ENCODE results near the gene ASB5.
"Not testable (repeated sequence)": the region's sequence is repeated elsewhere in the genome, so short reads cannot be mapped to it uniquely, and the experiment has no call there.

The ASB5 gene

DNA sequence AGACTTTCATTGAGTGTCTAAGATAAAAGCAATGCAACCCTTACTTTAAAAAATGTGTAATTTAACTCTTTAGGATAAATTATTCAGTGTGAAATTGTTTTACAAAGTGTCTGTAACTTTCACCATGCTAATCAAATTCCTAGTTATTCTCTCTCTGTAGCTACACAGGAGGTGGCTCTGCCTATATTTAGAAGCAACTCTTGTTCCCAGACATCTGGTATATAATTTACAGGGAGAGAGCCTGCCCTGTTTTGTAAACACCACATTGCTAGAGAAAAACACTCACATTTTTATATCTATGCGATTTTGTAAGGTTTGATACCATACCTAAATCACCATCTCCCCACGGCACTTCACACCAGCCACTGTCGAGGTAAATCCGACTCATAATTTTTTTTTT is 38.2 kb downstream of the ASB5 start:
- Histone ChIP-seq H3K9ac (no peak overlapping the region), H3K36me3 (no peaks in the 10 kb centered on the region), H3K27me3 (no peaks in the 10 kb centered on the region), H4K20me1 (no peaks in the 10 kb centered on the region), H3K4me2 (no peak overlapping the region), H3K4me1 (no peaks in the 10 kb centered on the region), H3K9me3 (no peaks in the 10 kb centered on the region), H3K4me3 (no peak overlapping the region), H3K27ac (no peak overlapping the region)
- TF ChIP-seq Cebpa-rat (IDR thresholded peaks at IDR 0.05) = no peak

- no peaks in the 10 kb centered on the region for H3K36me3 ChIP-seq
- H3K9ac ChIP-seq = no peak overlapping the region
- no peaks in the 10 kb centered on the region for H3K4me1 ChIP-seq
- no peak for TF ChIP-seq Cebpa-rat (IDR thresholded peaks at IDR 0.05)
- no peak overlapping the region for H3K27ac ChIP-seq
- no peaks in the 10 kb centered on the region for H4K20me1 ChIP-seq
- H3K4me3 ChIP-seq = no peak overlapping the region
- no peaks in the 10 kb centered on the region for H3K9me3 ChIP-seq
- no peak overlapping the region for H3K4me2 ChIP-seq
- no peaks in the 10 kb centered on the region for H3K27me3 ChIP-seq
Observed at GRCh38 chr4:176229645-176230044, 39.4 kb downstream of the ASB5 start.

GRCh38 chr4:176226736-176227135 is 42.3 kb downstream of the ASB5 start:
- Histone ChIP-seq H3K4me1 (no peaks in the 10 kb centered on the region), H3K27ac (no peak overlapping the region), H3K27me3 (no peaks in the 10 kb centered on the region), H4K20me1 (no peaks in the 10 kb centered on the region), H3K9me3 (no peaks in the 10 kb centered on the region), H3K9ac (no peak overlapping the region), H3K4me2 (no peak overlapping the region), H3K4me3 (no peak overlapping the region), H3K36me3 (no peaks in the 10 kb centered on the region)
- TF ChIP-seq Cebpa-rat (IDR thresholded peaks at IDR 0.05) = no peak

- H3K9ac ChIP-seq = no peak overlapping the region
- no peaks in the 10 kb centered on the region for H3K27me3 ChIP-seq
- H3K36me3 ChIP-seq = no peaks in the 10 kb centered on the region
- H3K4me1 ChIP-seq = no peaks in the 10 kb centered on the region
- H4K20me1 ChIP-seq = no peaks in the 10 kb centered on the region
- no peak overlapping the region for H3K4me3 ChIP-seq
- no peaks in the 10 kb centered on the region for H3K9me3 ChIP-seq
- H3K4me2 ChIP-seq = no peak overlapping the region
- no peak overlapping the region for H3K27ac ChIP-seq
- TF ChIP-seq Cebpa-rat (IDR thresholded peaks at IDR 0.05) = no peak
Observed at GRCh38 chr4:176223561-176223960, 45.5 kb downstream of the ASB5 start.

GRCh38 chr4:176222149-176222548 is 46.9 kb downstream of the ASB5 start:
- Histone ChIP-seq H3K4me1 (no peaks in the 10 kb centered on the region), H3K4me2 (no peak overlapping the region), H3K4me3 (no peak overlapping the region), H3K27ac (no peak overlapping the region), H3K27me3 (no peaks in the 10 kb centered on the region), H3K9me3 (no peaks in the 10 kb centered on the region), H3K9ac (no peak overlapping the region), H4K20me1 (no peaks in the 10 kb centered on the region), H3K36me3 (no peaks in the 10 kb centered on the region)
- no peak for TF ChIP-seq Cebpa-rat (IDR thresholded peaks at IDR 0.05)

DNA sequence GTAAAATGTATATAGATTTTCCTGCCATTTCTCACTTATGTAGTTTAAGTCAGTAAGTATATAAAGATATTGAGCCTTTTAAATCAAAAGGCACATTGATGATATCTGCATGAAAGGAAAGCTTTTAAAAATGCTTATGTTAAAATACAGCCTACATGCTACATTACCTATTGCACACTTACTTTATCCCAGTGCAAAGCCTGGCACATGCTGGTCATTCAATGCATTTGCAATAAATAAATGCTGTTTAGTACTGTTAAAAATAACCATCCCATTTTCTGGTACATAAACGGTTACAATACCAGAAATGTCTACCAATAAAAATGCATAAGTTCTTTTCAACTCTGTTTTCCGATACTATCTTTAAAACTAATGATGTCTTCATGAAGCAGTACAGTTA is 51.5 kb downstream of the ASB5 start:
- H3K4me1 ChIP-seq = no peaks in the 10 kb centered on the region
- no peaks in the 10 kb centered on the region for H3K9me3 ChIP-seq
- no peak overlapping the region for H3K9ac ChIP-seq
- H3K27ac ChIP-seq = no peak overlapping the region
- no peak overlapping the region for H3K4me2 ChIP-seq
- H3K36me3 ChIP-seq = no peaks in the 10 kb centered on the region
- no peak for TF ChIP-seq Cebpa-rat (IDR thresholded peaks at IDR 0.05)
- H3K4me3 ChIP-seq = no peak overlapping the region
- H4K20me1 ChIP-seq = no peaks in the 10 kb centered on the region
- H3K27me3 ChIP-seq = no peaks in the 10 kb centered on the region

DNA sequence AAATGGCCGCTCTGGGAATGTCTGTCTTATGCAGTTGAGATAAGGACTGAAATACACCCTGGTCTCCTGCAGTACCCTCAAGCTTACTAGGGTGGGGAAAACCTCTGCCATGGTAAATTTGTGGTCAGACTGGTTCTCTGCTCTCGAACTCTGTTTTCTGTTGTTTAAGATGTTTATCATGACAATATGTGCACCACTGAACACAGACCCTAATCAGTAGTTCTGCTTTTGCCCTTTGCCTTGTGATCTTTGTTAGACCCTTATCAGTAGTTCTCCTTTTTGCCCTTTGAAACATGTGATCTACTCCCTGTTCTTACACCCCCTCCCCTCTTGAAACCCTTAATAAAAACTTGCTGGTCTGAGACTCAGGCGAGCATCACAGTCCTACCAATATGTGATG is 56.7 kb downstream of the ASB5 start:
- not testable (repeated sequence) for H3K27me3 ChIP-seq, H4K20me1 ChIP-seq, H3K4me3 ChIP-seq, H3K27ac ChIP-seq, H3K4me1 ChIP-seq, H3K9me3 ChIP-seq, H3K36me3 ChIP-seq, H3K9ac ChIP-seq, H3K4me2 ChIP-seq

DNA sequence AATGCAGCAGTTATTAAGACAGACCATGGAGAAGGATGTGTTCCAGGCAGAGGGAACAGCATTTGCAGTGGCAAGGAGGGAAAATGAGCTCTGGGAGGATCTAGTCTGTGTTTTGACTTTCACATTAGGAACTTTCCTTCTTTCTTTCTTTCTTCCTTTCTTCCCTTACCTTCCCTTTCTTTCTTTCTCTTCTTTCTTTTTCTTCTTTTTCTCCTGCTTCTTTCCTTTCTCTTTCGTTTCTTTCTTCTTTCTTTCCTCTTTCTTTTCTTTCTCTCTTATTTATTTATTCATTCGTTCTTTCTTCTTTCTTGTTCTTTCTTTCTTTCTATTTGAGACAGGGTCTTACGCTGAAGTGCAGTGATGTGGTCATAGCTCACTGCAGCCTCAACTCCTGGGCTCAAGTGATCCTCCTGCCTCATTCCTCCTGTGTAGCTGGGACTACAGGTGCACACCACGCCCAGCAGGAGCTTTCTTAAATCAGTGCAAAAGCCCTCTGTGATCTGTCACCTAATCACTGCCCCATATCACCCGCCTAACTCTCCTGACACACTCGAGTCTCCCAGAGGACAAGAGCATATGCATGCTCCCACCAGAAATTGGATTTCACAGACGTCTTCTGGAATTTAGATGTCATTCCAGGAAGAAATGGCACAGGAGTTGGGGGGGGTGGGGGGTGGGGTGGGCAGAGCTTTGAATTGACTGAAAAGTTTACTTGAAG is 58.3 kb downstream of the ASB5 start:
- no peaks in the 10 kb centered on the region for H4K20me1 ChIP-seq
- TF ChIP-seq Cebpa-rat (IDR thresholded peaks at IDR 0.05) = no peak

DNA sequence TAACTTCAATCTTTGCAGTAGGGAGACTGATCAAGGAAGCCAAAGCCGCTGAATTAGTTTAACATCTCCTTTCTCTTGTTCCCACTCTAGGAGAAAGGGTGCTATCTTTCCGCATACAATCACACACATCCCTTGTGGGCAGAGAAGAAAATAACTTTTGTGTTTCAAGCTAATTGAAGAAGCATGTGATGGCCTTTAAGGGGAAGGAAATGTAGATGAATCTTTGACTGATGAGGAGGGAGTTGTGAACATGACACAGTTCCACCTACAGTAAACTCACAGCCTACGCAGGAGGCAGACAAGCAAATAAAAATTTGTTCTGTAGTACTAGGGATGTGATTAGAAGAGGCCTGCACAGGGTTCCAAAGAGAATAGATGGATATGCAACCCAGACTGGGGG is 58.9 kb downstream of the ASB5 start:
- H3K4me2 ChIP-seq = no peak overlapping the region
- no peak for TF ChIP-seq Cebpa-rat (IDR thresholded peaks at IDR 0.05)
- H3K27me3 ChIP-seq = no peaks in the 10 kb centered on the region

More for the DNA sequence above, 58.3 kb downstream of the ASB5 start:
- Histone ChIP-seq H3K4me3 (no peak overlapping the region), H3K36me3 (no peaks in the 10 kb centered on the region), H3K27ac (no peak overlapping the region), H3K9ac (no peak overlapping the region), H3K4me2 (no peak overlapping the region), H3K9me3 (no peaks in the 10 kb centered on the region; the same call in 1 of the 2 replicates), H3K4me1 (peaks cover 7% of the 10 kb centered on the region; the same call in 1 of the 2 replicates), H3K27me3 (no peaks in the 10 kb centered on the region)

GRCh38 chr4:176209535-176209934 is 59.5 kb downstream of the ASB5 start:
- Histone ChIP-seq H3K9me3 (no peaks in the 10 kb centered on the region; the same call in 1 of the 2 replicates), H3K27ac (no peak overlapping the region), H3K36me3 (no peaks in the 10 kb centered on the region), H3K4me1 (peaks cover 7% of the 10 kb centered on the region; the same call in 1 of the 2 replicates), H3K4me3 (no peak overlapping the region), H3K4me2 (no peak overlapping the region), H3K9ac (no peak overlapping the region), H3K27me3 (no peaks in the 10 kb centered on the region), H4K20me1 (no peaks in the 10 kb centered on the region)
- TF ChIP-seq Cebpa-rat (IDR thresholded peaks at IDR 0.05) = no peak

More for the DNA sequence above, 58.9 kb downstream of the ASB5 start:
- Histone ChIP-seq H3K27ac (no peak overlapping the region), H3K4me3 (no peak overlapping the region), H3K9me3 (no peaks in the 10 kb centered on the region; the same call in 1 of the 2 replicates), H3K9ac (no peak overlapping the region), H4K20me1 (no peaks in the 10 kb centered on the region), H3K4me1 (peaks cover 7% of the 10 kb centered on the region; the same call in 1 of the 2 replicates), H3K36me3 (no peaks in the 10 kb centered on the region)

Data from BLaER1 (cell line).